NCI-H146 treated with DMSO at 0.1 percent for 48 hours (cell line): ENCODE measurements around the gene AP1M1.

Experiments
- DNase-seq: peaks from one replicate; lab custom pipeline; 2025; ENCODE audit not compliant: unreplicated experiment; lab: John Stamatoyannopoulos, UW

The AP1M1 gene

GRCh38 chr19:16229322-16229641 is 31.6 kb downstream of the AP1M1 start:
- no peak for DNase-seq

DNA sequence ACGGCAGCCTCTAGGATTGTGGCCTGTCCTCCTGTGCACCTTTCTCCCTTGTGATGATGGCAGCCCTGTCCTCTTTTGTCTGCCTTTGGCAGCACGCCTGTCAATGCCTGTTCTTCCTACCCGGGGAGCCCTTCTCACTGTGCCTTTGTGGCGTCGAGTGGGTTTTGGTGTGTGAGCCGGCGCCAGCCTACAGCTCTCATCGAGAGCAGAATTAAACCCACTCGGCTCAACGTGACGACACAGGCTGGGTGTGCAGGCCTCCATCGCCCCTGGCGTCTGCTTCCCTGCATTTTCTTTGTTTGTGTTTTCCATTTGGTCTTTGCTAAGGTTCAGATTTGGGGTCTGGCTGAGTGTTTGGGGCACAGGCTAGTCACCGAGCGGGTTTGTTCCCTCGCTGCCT is 34.4 kb downstream of the AP1M1 start:
- DNase-seq, result no peak

DNA sequence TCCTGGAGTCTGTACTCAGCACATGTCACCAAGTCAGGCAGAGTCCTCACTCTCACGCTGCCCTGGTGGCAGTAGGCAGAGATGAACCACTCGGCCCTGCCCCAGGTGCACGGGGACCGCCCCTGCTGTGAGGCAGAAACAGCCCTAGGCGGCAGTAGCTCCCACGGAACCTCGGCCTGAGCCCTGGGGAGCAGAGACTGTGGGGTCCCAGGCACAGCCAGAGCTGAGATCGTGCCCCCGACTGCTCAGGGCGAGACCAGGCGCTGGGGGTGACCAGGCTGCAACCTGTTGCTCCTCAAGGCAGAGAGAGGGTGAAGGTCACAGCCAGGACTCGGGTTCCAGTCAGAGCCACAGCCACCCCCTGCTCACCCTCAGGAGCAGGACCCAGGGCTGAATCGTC is 34.9 kb downstream of the AP1M1 start:
- DNase-seq, result no peak

DNA sequence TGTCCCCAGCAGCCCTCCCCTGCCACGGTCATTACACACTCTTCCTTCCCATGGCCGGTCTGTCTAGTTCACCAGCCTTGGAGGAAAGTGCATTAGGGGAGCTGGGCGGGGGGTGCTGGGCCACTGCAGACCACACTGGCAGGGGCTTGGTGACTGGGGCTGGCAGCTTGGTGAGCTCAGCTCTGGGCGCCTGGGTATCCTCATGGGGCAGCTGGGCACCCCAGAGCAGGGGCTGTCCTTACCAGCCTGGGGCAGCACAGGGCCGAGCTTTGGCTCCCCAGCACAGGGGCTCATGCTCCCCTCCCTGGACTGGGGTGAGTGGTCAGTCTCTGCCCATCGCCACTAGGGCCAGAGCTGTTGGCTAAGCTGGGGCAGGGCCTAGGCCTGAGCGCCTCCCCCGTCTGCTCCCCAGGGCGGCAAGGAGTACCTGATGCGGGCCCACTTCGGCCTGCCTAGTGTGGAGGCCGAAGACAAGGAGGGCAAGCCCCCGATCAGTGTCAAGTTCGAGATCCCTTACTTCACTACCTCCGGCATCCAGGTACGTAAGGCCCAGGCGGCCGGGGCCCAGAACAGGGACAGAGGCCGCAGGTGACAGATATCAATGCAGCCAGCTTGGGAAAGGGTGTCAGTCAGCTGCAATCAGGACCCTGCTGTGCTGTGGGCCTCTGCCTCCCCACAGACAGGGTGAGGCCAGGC is 35.5 kb downstream of the AP1M1 start:
- DNase-seq, result no peak

- no peak for DNase-seq
Measured at GRCh38 chr19:16233836-16234551, 36.3 kb downstream of the AP1M1 start.

GRCh38 chr19:16234552-16235445 is 37.1 kb downstream of the AP1M1 start:
- no peak for DNase-seq

GRCh38 chr19:16235811-16236652 is 38.3 kb downstream of the AP1M1 start:
- no peak for DNase-seq

- no peak for DNase-seq
Measured at GRCh38 chr19:16244091-16244490, 46.4 kb downstream of the AP1M1 start.

- peak; percentile 6 for DNase-seq
Measured at GRCh38 chr19:16247353-16248182, 49.9 kb downstream of the AP1M1 start.

DNA sequence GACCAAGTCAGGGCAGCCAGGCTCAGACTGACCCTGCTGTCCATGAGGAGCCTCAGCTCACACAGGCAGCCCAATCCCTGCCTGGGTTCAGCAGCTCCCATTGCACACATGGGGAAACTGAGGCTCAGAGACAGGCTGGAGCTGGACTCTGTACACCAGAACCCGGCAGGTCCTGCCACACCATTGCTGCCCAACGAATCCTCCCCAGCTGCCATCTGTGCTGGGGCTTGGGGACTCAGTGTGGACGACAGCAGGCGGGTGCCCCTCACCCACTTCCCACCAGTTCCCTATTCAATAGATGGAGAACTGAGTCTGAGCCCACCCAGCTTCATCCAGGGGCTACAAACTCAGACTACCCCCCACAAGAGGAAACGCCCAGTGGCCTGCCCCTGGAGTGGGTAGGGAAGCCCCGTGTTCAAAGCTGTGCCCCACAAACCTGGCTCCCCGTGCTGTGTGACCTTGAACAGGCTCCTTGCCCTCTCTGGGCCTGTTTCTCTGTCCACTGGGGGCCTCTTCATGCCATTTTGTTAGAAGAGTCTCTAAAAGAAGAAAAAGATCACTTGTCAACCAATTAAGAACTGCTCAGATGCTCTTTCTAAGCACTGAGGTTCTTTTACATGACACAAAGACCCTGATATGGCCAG is 50.8 kb downstream of the AP1M1 start:
- DNase-seq, result no peak

- DNase-seq, result no peak
Measured at GRCh38 chr19:16249826-16250404, 52.2 kb downstream of the AP1M1 start.

DNA sequence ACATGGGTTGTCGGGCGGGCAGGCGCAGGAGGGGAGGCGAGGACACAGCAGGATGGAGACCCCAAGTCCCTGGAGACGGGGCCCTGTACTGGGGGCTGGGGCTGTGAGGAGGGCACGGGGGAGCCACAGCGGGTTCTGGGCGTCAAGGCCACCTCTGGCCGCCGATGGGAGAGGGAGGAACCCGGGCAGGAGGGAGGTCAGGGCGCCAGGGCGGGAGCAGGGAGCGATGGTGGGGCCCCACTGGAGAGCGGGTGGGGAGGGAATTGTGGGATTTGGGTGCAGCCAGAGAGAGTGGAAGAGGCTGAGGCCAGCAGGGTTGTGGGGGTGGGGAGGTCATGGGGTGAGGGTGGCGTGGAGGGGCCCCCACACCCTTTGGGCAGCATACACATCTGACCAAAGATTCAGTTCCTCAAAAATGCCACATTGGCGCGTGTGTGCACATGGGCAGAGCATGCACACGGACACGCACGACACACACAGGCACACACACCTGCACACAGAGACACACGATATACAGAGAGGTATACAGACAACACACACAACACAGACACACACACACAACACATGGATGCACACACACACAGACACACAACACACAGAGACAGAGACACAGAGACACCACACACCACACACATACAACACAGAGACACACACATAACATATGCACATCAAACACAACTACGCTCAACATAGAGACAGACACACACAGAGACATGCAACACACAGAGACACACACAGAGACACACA is 54.9 kb downstream of the AP1M1 start:
- no peak for DNase-seq

- DNase-seq, result no peak
Measured at GRCh38 chr19:16254851-16255408, 57.2 kb downstream of the AP1M1 start.

- no peak for DNase-seq
Measured at GRCh38 chr19:16257509-16258002, 59.8 kb downstream of the AP1M1 start.

DNA sequence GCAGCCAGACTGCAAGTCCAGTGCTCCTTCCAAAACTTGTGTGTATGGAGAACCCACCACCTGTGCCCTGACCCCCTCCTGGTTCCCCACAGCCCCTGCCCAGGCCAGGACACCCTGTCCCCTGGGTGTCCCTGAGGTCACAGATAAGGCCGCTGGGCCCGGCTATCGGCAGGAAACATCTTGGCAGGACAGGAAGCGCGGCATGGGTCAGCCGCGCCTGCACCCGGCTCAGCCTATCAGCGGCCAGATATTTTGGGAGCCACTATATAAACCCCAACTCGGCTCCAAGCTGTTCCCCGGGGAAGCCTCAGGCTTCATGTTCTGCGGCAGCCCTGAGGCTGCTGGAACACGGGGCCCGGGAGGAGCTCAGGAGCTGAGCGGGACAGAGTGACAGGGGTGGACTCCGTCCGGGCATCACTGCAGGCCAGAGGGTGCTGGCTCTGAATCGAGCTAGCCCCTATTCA is 60.8 kb downstream of the AP1M1 start:
- no peak for DNase-seq

- DNase-seq, result no peak
Measured at GRCh38 chr19:16259385-16260159, 61.9 kb downstream of the AP1M1 start.

DNA sequence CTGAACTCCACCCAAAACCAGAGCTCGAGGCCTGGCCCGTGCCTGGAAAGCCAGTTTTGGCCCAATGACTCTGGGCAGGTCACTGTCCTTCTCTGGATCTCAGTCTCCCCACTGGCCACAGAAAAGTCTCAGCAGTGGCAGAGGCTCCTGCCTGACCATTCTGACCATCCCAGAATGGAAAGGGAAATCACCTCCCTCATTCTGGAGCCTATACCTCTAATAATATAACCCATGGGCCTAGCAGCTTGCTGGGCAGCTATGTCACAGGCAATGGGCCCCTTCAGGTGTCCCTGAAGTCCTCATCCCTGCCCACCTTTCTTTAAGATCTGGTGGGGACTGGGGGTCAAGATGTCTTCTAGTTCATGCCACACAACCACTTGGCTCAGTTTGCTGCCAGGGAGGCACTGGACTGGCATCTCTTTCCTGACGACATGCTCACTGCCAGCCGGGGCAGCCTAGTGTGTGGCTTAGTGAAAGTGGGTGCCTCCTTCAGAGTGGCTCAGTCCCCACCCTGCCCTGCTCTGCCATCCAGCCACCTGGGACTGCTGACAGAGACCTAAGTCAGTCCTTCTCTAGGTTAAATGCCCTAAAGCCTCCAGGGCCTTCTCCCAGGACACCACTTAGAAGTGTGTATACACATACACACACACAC is 62.6 kb downstream of the AP1M1 start:
- DNase-seq, result no peak
